ENCODE results near the gene ZNFX1. TPM values are rescaled to one million over a fixed set of nuclear protein-coding genes. Genes with fewer than 3 reads are reported as not detected.
"Not testable (repeated sequence)": the region's sequence is repeated elsewhere in the genome, so short reads cannot be mapped to it uniquely, and the experiment has no call there.

The ZNFX1 gene
- total and polyA plus RNA-seq, 2 experiments from 2014 or later: 47.3 to 50.7 TPM

- H3K9me3 ChIP-seq (ENCODE audit: low read depth): no peaks in the 10 kb centered on the region
- no peak overlapping the region for H3K4me3 ChIP-seq
- H3K4me2 ChIP-seq (ENCODE audit: unreplicated experiment): no peak overlapping the region
- H3K79me2 ChIP-seq (ENCODE audit: insufficient read depth): no peaks in the 10 kb centered on the region
- no peak overlapping the region for H2AFZ ChIP-seq
- H3F3A ChIP-seq (ENCODE audit: insufficient read depth): no peaks in the 10 kb centered on the region
- no peak overlapping the region for H3K27ac ChIP-seq
- H3K9me2 ChIP-seq (ENCODE audit: insufficient read depth): no peaks in the 10 kb centered on the region
- H3K4me1 ChIP-seq (ENCODE audit: insufficient read depth): no peaks in the 10 kb centered on the region
- in situ Hi-C loops (cut with MboI): loop anchor here (10.0 kb wide), 1 partner anchor 69 kb away; no protein-coding TSS in a partner anchor
- H3K9ac ChIP-seq: no peak overlapping the region
- no peaks in the 10 kb centered on the region for H4K20me1 ChIP-seq (ENCODE audit: insufficient read depth)
- WGBS, 2 experiments (ENCODE audit: low coverage in 1 of 2, low lambda C conversion rate in 2 of 2, missing lambda C conversion rate in 2 of 2): 82 to 84% methylated on average over 9 of the region's 9 CpGs
- no peaks in the 10 kb centered on the region for H3K27me3 ChIP-seq (replicated peaks; ENCODE audit: insufficient read depth)
- H3K36me3 ChIP-seq (ENCODE audit: low read depth): no peaks in the 10 kb centered on the region
- TF ChIP-seq EZH2phosphoT487 (IDR thresholded peaks at IDR 0.05; ENCODE audit: insufficient read depth, low read depth): no peak
- no peak for TF ChIP-seq EZH2 (IDR thresholded peaks at IDR 0.05; ENCODE audit: insufficient read depth, poor library complexity, severe bottlenecking)
- DNase-seq: no peak
Measured at GRCh38 chr20:49203746-49204145, 74.1 kb downstream of the ZNFX1 start.

DNA sequence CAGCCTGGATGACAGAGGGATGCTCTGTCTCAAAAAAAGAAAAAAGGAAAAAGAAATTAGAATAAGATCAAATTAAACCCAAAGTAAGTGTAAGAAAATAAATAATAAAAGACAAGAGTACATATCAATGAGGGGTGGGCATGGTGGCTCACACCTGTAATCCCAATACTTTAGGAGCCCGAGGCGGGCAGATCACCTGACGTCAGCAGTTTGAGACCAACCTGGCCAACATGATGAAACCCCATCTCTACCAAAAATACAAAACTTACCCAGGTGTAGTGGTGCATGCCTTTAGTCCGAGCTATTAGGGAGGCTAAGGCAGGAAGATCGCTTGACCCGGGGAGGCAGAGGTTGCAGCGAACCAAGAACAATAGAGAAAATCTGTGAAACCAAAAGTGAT lies 74.8 kb downstream of the ZNFX1 start:
- Histone ChIP-seq H3K4me1 (ENCODE audit: insufficient read depth) (no peaks in the 10 kb centered on the region), H3K79me2 (ENCODE audit: insufficient read depth) (no peaks in the 10 kb centered on the region), H3K9ac (no peak overlapping the region), H4K20me1 (ENCODE audit: insufficient read depth) (no peaks in the 10 kb centered on the region), H3K27me3 (replicated peaks; ENCODE audit: insufficient read depth) (no peaks in the 10 kb centered on the region), H3F3A (ENCODE audit: insufficient read depth) (no peaks in the 10 kb centered on the region), H2AFZ (no peak overlapping the region), H3K9me3 (ENCODE audit: low read depth) (no peaks in the 10 kb centered on the region), H3K4me2 (ENCODE audit: unreplicated experiment) (no peak overlapping the region), H3K27ac (no peak overlapping the region), H3K4me3 (no peak overlapping the region), H3K36me3 (ENCODE audit: low read depth) (no peaks in the 10 kb centered on the region), H3K9me2 (ENCODE audit: insufficient read depth) (no peaks in the 10 kb centered on the region)
- 82 to 85% methylated on average over 7 of the region's 7 CpGs for WGBS, 2 experiments (ENCODE audit: low coverage in 1 of 2, low lambda C conversion rate in 2 of 2, missing lambda C conversion rate in 2 of 2)
- TF ChIP-seq EZH2 (IDR thresholded peaks at IDR 0.05; ENCODE audit: insufficient read depth, poor library complexity, severe bottlenecking): no peak
- no peak for TF ChIP-seq EZH2phosphoT487 (IDR thresholded peaks at IDR 0.05; ENCODE audit: insufficient read depth, low read depth)
- no peak for DNase-seq
- in situ Hi-C loops (cut with MboI): loop anchor here (10.0 kb wide), 1 partner anchor 68 kb away; no protein-coding TSS in a partner anchor

- H3K9me2 ChIP-seq (ENCODE audit: insufficient read depth): no peaks in the 10 kb centered on the region
- H3K9me3 ChIP-seq (ENCODE audit: low read depth): no peaks in the 10 kb centered on the region
- WGBS, 2 experiments (ENCODE audit: low coverage in 1 of 2, low lambda C conversion rate in 2 of 2, missing lambda C conversion rate in 2 of 2): 62 to 72% methylated on average over 4 of the region's 4 CpGs
- no peak overlapping the region for H3K27ac ChIP-seq
- no peaks in the 10 kb centered on the region for H3K79me2 ChIP-seq (ENCODE audit: insufficient read depth)
- H3K9ac ChIP-seq: no peak overlapping the region
- no peaks in the 10 kb centered on the region for H3K36me3 ChIP-seq (ENCODE audit: low read depth)
- no peak overlapping the region for H2AFZ ChIP-seq
- in situ Hi-C loops (cut with MboI): loop anchor here (10.0 kb wide), 1 partner anchor 65 kb away; no protein-coding TSS in a partner anchor
- H3F3A ChIP-seq (ENCODE audit: insufficient read depth): no peaks in the 10 kb centered on the region
- no peak for DNase-seq
- H4K20me1 ChIP-seq (ENCODE audit: insufficient read depth): no peaks in the 10 kb centered on the region
- H3K4me1 ChIP-seq (ENCODE audit: insufficient read depth): 0 out of 2 replicates have a peak, but pooled peaks cover 2% of the 10 kb centered on the region
- no peak overlapping the region for H3K4me2 ChIP-seq (ENCODE audit: unreplicated experiment)
- H3K4me3 ChIP-seq: no peak overlapping the region
- no peaks in the 10 kb centered on the region for H3K27me3 ChIP-seq (replicated peaks; ENCODE audit: insufficient read depth)
- TF ChIP-seq EZH2phosphoT487 (IDR thresholded peaks at IDR 0.05; ENCODE audit: insufficient read depth, low read depth): no peak
- no peak for TF ChIP-seq EZH2 (IDR thresholded peaks at IDR 0.05; ENCODE audit: insufficient read depth, poor library complexity, severe bottlenecking)
Measured at GRCh38 chr20:49199729-49200293, 78.0 kb downstream of the ZNFX1 start.

DNA sequence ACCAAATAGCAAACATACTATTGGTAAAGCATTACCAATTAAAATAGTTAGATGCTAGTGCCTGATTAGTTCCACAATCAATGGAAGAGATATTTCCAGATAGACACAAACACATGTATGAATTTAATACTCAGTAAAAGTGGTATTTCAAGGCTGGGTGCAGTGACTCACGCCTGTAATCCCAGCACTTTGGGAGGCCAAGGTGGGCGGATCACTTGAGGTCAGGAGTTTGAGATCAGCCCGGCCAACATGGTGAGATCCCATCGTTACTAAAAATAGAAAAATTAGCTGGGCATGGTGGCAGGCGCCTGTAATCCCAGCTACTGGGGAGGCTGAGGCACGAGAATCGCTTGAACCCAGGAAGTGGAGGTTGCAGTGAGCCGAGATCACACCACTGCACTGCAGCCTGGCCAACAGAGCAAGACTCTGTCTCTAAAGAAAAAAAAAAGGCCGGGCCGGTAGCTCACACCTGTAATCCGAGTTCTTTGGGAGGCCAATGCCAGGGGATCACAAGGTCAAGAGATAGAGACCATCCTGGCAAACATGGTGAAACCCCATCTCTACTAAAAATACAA lies 84.8 kb downstream of the ZNFX1 start:
- H3K4me1 ChIP-seq (ENCODE audit: insufficient read depth); H3K4me2 ChIP-seq (ENCODE audit: unreplicated experiment); H3K9me2 ChIP-seq (ENCODE audit: insufficient read depth); H3K27me3 ChIP-seq (replicated peaks; ENCODE audit: insufficient read depth); in situ Hi-C loops (cut with MboI); H3K9ac ChIP-seq; H4K20me1 ChIP-seq (ENCODE audit: insufficient read depth); DNase-seq; H3K27ac ChIP-seq; H3K9me3 ChIP-seq (ENCODE audit: low read depth); H2AFZ ChIP-seq; H3F3A ChIP-seq (ENCODE audit: insufficient read depth); H3K79me2 ChIP-seq (ENCODE audit: insufficient read depth); H3K4me3 ChIP-seq; H3K36me3 ChIP-seq (ENCODE audit: low read depth): not testable (repeated sequence)
- WGBS, 2 experiments (ENCODE audit: low coverage in 1 of 2, low lambda C conversion rate in 2 of 2, missing lambda C conversion rate in 2 of 2): 75 to 78% methylated on average over 11 of the region's 11 CpGs

Small RNA genes lying within 50 kb of the gene (small RNA-seq; reads per million reads assigned to genes)
- 4,151 reads per million, percentile 100 among the genes with 10 or more reads in this experiment for gene SNORD12B (ENCODE audit: low read depth, low replicate concordance)
- 495 reads per million, percentile 98 among the genes with 10 or more reads in this experiment for gene SNORD12C (ENCODE audit: low read depth, low replicate concordance)

Other genes starting within 250 kb of the ZNFX1 start
- gene CSE1L, start 231.7 kb downstream of the ZNFX1 start, total RNA-seq (2014; rRNA removed; shearing (Covaris generic)): 90.2 and 96.9 TPM in 2 replicates
- gene CSE1L, start 231.7 kb downstream of the ZNFX1 start, polyA plus RNA-seq (2016; fragmentation: Nextera tagmentation; extraction: Ambion mirVana): 75.2 and 77.5 TPM in 2 replicates
- gene STAU1, start 89.7 kb downstream of the ZNFX1 start, total RNA-seq (2014; rRNA removed; shearing (Covaris generic)): 49.1 and 59.4 TPM in 2 replicates
- gene STAU1, start 89.7 kb downstream of the ZNFX1 start, polyA plus RNA-seq (2016; fragmentation: Nextera tagmentation; extraction: Ambion mirVana): 76.2 and 78.2 TPM in 2 replicates
- gene DDX27, start 58.6 kb downstream of the ZNFX1 start, total RNA-seq (2014; rRNA removed; shearing (Covaris generic)): 24.2 and 25.3 TPM in 2 replicates
- gene DDX27, start 58.6 kb downstream of the ZNFX1 start, polyA plus RNA-seq (2016; fragmentation: Nextera tagmentation; extraction: Ambion mirVana): 35.6 and 36.3 TPM in 2 replicates
- 0.11 TPM in 1 of 2 replicates, not detected in the other for gene KCNB1, start 204.6 kb upstream of the ZNFX1 start, total RNA-seq (2014; rRNA removed; shearing (Covaris generic))
- gene KCNB1, start 204.6 kb upstream of the ZNFX1 start, polyA plus RNA-seq (2016; fragmentation: Nextera tagmentation; extraction: Ambion mirVana): 0.13 TPM in 1 of 2 replicates, not detected in the other

Measured in GM23248 (cell line).